Right lobe of liver (tissue), 4 donors: Measurements from ENCODE around the gene HIVEP2.

ENCODE experiments used
- POLR2A ChIP-seq: fragments of 450-650 bp; IDR thresholded peaks from one replicate; pipeline ENCODE4 v1.6.1; 2017; ENCODE audit warnings: antibody characterized with exemption, mild to moderate bottlenecking
- TF ChIP-seq, protein P1 (sequence below), 4 donors: fragments of 200-600 bp in 3 of 4; fragments of 450-650 bp in 1 of 4; IDR thresholded peaks; one replicate each; pipeline versions ENCODE4 v1.5.1 to v1.8.0; 2016 to 2022; ENCODE audit warnings: antibody characterized with exemption in 4 of 4, mild to moderate bottlenecking in 2 of 4
- donor health status: DM: no; HTN: no; CAD: no.
- donor health status: DM: no; HTN: no; CAD: no.
- donor health status: DM: no; HTN: yes; CAD: no.

DNA sequence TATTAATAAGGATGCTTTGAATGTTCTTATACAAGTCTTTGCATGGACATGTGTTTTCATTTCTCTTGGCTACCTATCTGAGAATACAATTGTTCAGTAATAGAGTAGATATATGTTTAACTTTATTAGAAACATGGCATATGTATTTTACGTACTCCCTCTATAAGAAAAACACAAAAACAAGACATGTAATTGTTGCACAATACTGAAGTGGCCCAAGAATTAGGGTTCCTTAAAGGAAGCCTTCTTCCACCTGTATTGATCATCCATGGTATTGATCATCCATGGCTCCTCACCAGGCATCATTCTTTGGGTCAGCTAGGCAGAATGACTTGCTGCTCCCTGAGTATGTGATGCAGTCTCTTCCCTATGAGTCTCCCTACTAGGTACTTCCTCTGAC lies 20.2 kb upstream of the HIVEP2 start:
- TF ChIP-seq POLR2A, result no peak
- TF ChIP-seq, protein P1, sequence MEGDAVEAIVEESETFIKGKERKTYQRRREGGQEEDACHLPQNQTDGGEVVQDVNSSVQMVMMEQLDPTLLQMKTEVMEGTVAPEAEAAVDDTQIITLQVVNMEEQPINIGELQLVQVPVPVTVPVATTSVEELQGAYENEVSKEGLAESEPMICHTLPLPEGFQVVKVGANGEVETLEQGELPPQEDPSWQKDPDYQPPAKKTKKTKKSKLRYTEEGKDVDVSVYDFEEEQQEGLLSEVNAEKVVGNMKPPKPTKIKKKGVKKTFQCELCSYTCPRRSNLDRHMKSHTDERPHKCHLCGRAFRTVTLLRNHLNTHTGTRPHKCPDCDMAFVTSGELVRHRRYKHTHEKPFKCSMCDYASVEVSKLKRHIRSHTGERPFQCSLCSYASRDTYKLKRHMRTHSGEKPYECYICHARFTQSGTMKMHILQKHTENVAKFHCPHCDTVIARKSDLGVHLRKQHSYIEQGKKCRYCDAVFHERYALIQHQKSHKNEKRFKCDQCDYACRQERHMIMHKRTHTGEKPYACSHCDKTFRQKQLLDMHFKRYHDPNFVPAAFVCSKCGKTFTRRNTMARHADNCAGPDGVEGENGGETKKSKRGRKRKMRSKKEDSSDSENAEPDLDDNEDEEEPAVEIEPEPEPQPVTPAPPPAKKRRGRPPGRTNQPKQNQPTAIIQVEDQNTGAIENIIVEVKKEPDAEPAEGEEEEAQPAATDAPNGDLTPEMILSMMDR (IDR thresholded peaks at IDR 0.05), result no peak
